GM12875 (cell line): ENCODE data around the gene NOS3.
A peak's percentile ranks its signal among the peaks of the same experiment; 100 is the strongest.
"Not testable (repeated sequence)": the region's sequence is repeated elsewhere in the genome, so short reads cannot be mapped to it uniquely, and the experiment has no call there.

ENCODE experiments used
- H3K4me3 ChIP-seq: one replicate; pipeline ENCODE4 v1.5.1; 2011; ENCODE audit warnings: low read depth, low read length, control low read depth
- CTCF ChIP-seq: IDR thresholded peaks from 2 replicates; pipeline ENCODE4 v1.5.1; 2011; ENCODE audit warnings: low read depth, mild to moderate bottlenecking, control low read depth, inconsistent platforms, low read length, moderate library complexity, borderline replicate concordance; ENCODE audit not compliant: insufficient read depth

The NOS3 gene

DNA sequence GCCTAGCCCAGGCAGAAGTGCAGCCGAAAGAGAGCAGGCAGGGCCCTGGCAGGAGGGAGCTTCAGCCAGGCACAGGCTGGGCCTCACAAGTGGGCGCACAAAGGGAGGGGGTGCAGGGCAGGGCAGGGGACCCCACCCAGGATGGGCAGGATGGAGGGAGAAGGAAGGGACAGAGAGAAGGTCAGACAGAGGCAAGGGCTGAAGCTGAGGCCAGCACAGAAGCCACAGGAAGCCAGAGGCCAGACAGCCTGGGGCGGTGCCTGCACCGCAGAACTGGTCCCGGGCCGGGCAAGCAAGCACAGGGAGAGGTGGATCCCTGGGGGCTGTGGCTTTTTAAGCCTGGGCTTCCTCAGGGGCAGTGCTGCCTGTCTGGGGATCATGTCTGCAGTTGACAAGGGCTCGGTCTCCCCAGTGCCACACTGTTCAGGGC lies 16.7 kb downstream of the NOS3 start:
- no peak overlapping the region for H3K4me3 ChIP-seq
- no peak for TF ChIP-seq CTCF

DNA sequence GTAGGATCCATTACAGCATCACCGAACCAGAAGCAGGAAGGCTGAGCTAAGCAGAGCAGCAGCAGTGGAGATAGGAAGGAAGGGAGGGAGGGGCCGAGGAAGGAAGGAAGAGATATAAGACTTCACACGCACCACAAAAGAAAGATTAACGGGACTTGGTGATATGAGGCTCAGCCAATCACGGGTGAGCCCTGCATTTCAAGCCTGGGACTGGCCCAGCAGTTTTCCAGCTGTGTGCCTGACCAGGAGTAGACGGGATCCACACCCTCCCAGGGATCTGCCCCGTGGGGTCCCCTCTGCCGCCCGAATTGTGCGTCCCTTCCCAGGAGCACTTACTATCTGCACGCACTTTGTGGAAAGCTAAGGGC lies 17.3 kb downstream of the NOS3 start:
- no peak for TF ChIP-seq CTCF
- peak overlapping the region; percentile 46 for H3K4me3 ChIP-seq

DNA sequence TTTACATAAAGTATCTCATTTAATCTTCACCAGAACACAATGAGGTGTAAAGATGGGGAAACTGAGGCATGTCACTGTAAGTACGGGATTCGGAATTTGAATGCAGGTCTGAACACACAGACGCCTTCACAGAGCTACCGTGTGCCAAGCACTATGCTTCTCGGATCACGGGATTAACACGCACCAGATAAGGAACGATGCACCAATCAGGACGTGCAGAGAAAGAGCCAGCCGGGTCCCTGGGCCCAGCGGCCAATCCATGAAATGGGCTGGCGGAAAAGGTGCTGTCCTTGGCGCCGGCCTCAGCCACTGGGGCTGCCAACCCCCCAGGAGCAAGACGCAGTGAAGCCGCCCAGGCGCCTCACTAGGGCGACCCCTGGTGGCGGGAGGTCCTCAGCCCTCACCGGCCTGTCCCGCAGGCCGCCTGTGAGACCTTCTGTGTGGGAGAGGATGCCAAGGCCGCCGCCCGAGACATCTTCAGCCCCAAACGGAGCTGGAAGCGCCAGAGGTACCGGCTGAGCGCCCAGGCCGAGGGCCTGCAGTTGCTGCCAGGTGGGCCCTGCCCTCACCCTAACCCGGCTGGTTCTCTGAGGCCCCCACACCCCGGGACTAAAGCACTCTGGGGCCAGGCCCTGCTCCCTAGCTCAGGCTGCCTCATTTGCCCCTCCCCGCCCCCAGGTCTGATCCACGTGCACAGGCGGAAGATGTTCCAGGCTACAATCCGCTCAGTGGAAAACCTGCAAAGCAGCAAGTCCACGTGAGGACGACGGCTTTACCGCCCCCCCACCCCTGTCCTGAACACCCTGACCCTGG lies 17.9 kb downstream of the NOS3 start:
- TF ChIP-seq CTCF = peak; percentile 96
- peak overlapping the region; percentile 46 for H3K4me3 ChIP-seq

DNA sequence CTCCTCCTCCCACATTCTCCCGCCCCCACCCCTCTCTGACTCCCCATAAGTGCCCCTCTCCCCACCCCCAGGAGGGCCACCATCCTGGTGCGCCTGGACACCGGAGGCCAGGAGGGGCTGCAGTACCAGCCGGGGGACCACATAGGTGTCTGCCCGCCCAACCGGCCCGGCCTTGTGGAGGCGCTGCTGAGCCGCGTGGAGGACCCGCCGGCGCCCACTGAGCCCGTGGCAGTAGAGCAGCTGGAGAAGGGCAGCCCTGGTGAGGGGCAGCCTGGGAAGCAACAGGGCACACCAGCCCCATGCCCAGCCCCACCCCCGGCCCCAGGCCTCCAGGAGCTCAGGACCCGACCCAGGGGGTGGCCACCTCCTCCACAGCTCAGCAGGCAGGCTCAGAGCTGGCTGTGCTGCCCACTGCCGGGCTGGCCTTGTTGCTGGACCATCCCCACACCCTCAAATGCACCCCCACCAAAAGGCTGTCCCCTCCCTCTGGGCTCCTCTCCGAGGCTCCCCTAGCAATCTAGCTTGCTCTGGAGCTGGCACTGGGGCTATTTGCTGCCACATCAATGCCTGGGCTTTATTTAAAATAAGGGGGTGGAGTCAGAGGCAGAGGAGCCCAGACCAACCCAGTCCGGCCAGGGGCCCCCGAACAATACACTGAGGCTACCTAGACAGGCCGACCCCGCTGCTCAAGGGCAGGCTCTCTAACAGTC lies 18.7 kb downstream of the NOS3 start:
- TF ChIP-seq CTCF = no peak
- H3K4me3 ChIP-seq = no peak overlapping the region

DNA sequence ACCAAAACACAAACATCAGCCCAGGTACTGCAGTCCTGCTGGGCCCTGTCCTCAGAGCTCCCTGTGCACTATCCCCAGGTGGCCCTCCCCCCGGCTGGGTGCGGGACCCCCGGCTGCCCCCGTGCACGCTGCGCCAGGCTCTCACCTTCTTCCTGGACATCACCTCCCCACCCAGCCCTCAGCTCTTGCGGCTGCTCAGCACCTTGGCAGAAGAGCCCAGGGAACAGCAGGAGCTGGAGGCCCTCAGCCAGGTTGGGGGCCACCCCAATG lies 19.2 kb downstream of the NOS3 start:
- TF ChIP-seq CTCF = no peak
- H3K4me3 ChIP-seq = no peak overlapping the region

- no peak for TF ChIP-seq CTCF
- H3K4me3 ChIP-seq = no peak overlapping the region
These were observed 19.7 kb downstream of the NOS3 start for GRCh38 chr7:151010307-151011096.

- no peak overlapping the region for H3K4me3 ChIP-seq
- no peak for TF ChIP-seq CTCF
These were observed 20.2 kb downstream of the NOS3 start for GRCh38 chr7:151011097-151011409.

DNA sequence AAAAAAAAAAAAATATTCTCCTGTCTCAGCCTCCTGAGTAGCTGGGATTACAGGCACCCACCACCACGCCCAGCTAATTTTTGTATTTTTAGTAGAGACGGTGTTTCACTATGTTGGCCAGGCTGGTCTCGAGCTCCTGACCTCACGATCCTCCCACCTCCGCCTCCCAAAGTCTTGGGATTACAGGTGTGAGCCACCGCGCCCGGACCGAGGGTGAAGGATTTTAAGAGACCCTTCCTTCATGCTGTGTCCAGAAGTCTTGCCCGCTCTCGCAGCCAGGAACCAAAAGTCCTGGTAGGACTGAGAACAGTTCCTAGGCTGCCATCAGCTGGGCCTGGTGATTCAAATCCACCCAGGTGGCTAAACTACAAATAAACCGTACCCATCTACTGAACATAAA lies 20.8 kb downstream of the NOS3 start:
- not testable (repeated sequence) for H3K4me3 ChIP-seq
